Measurements from ENCODE around the gene TFDP2. TPM values are rescaled to one million over a fixed set of nuclear protein-coding genes. Genes with fewer than 3 reads are reported as not detected.

TFDP2 gene
- total RNA-seq, 1 experiment from 2014 or later: 76.0 TPM

GRCh38 chr3:141940194-141940776 lies 209.1 kb downstream of the TFDP2 start:
- Histone ChIP-seq H3K9me3 (ENCODE audit: control insufficient read depth, low read depth, low read length) (no peaks in the 10 kb centered on the region), H4K8ac (replicated peaks; ENCODE audit: insufficient read length, low read depth, low read length) (no peak overlapping the region), H2AFZ (ENCODE audit: low read length) (no peak overlapping the region), H3K14ac (ENCODE audit: insufficient read depth, low read length) (no peak overlapping the region), H2BK120ac (ENCODE audit: low read depth, low read length, poor library complexity, severe bottlenecking) (no peak overlapping the region), H4K91ac (ENCODE audit: insufficient read length, low read depth, low read length) (no peak overlapping the region), H4K5ac (ENCODE audit: insufficient read length, low read depth, low read length) (no peak overlapping the region), H2AK5ac (ENCODE audit: insufficient read length, low read length) (no peak overlapping the region), H3K27me3 (ENCODE audit: insufficient read depth, low read length) (no peaks in the 10 kb centered on the region), H3T11ph (ENCODE audit: low read length) (no peak overlapping the region), H3K79me2 (ENCODE audit: insufficient read depth, low read length) (no peaks in the 10 kb centered on the region), H3K4ac (ENCODE audit: low read depth, low read length) (no peak overlapping the region), H2BK12ac (ENCODE audit: insufficient read length, low read depth, low read length) (no peak overlapping the region), H3K27ac (ENCODE audit: insufficient read length, low read depth, low read length) (no peak overlapping the region), H3K4me2 (ENCODE audit: insufficient read depth, insufficient read length, low read length) (no peak overlapping the region), H2BK15ac (ENCODE audit: low read depth, low read length) (no peak overlapping the region), H3K4me1 (ENCODE audit: insufficient read depth, low read length) (no peaks in the 10 kb centered on the region), H3K56ac (ENCODE audit: insufficient read length, low read depth, low read length) (no peak overlapping the region), H3K79me1 (ENCODE audit: insufficient read depth, low read depth, low read length, poor library complexity, severe bottlenecking) (no peaks in the 10 kb centered on the region), H3K18ac (ENCODE audit: insufficient read length, low read depth, low read length) (no peak overlapping the region), H3K23me2 (ENCODE audit: insufficient read length, low read depth, low read length, poor library complexity, severe bottlenecking) (no peaks in the 10 kb centered on the region), H3K23ac (ENCODE audit: insufficient read length, low read depth, low read length) (no peak overlapping the region), H3K9ac (ENCODE audit: extremely low read depth, insufficient read length, low read length) (no peak overlapping the region), H2BK5ac (ENCODE audit: insufficient read length, low read length) (no peak overlapping the region), H2BK20ac (ENCODE audit: low read depth, low read length, poor library complexity, severe bottlenecking) (no peak overlapping the region), H4K20me1 (ENCODE audit: control insufficient read depth, insufficient read depth, insufficient read length) (no peaks in the 10 kb centered on the region)
- no peak; the same call in 2 of the 3 replicates for TF ChIP-seq CTCF (conservative IDR thresholded peaks at IDR 0.05)
- Mint-ChIP-seq H3K4me1 (peaks cover 5 to 7% of the 10 kb centered on the region in 2 experiments), H3K9me3 (no peaks in the 10 kb centered on the region), H3K27me3 (ENCODE audit: low read depth) (no peaks in the 10 kb centered on the region), H3K36me3 (ENCODE audit: insufficient read depth in 1 of 3, low read depth in 3 of 3) (no peaks in the 10 kb centered on the region; a peak in 1 of 7 replicates), H3K4me3 (no peak overlapping the region), H3K27ac (peak overlapping the region in 2 of 3 experiments; percentile 22 to 48; a peak in 1 of 7 replicates)
- no CpG with 5 or more reads among the region's 12 CpGs for WGBS (ENCODE audit: extremely low coverage, insufficient read length, low lambda C conversion rate)
- DNase-seq: peak; percentile 47
